Measurements from ENCODE around the gene GIMAP7.

DNA sequence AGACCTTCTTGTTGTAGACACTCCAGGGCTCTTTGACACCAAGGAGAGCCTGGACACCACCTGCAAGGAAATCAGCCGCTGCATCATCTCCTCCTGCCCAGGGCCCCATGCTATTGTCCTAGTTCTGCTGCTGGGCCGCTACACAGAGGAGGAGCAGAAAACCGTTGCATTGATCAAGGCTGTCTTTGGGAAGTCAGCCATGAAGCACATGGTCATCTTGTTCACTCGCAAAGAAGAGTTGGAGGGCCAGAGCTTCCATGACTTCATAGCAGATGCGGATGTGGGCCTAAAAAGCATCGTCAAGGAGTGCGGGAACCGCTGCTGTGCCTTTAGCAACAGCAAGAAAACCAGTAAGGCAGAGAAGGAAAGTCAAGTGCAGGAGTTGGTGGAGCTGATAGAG lies 5.5 kb downstream of the GIMAP7 start:
- TF ChIP-seq, protein P1, sequence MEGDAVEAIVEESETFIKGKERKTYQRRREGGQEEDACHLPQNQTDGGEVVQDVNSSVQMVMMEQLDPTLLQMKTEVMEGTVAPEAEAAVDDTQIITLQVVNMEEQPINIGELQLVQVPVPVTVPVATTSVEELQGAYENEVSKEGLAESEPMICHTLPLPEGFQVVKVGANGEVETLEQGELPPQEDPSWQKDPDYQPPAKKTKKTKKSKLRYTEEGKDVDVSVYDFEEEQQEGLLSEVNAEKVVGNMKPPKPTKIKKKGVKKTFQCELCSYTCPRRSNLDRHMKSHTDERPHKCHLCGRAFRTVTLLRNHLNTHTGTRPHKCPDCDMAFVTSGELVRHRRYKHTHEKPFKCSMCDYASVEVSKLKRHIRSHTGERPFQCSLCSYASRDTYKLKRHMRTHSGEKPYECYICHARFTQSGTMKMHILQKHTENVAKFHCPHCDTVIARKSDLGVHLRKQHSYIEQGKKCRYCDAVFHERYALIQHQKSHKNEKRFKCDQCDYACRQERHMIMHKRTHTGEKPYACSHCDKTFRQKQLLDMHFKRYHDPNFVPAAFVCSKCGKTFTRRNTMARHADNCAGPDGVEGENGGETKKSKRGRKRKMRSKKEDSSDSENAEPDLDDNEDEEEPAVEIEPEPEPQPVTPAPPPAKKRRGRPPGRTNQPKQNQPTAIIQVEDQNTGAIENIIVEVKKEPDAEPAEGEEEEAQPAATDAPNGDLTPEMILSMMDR (IDR thresholded peaks at IDR 0.05), result no peak
- TF ChIP-seq POLR2A (IDR thresholded peaks at IDR 0.05), result no peak
